Measurements from ENCODE around the gene SPOCK1. TPM values are rescaled to one million over a fixed set of nuclear protein-coding genes. Genes with fewer than 3 reads are reported as not detected.

Gene SPOCK1
- total RNA-seq, 1 donor, result 231 TPM

DNA sequence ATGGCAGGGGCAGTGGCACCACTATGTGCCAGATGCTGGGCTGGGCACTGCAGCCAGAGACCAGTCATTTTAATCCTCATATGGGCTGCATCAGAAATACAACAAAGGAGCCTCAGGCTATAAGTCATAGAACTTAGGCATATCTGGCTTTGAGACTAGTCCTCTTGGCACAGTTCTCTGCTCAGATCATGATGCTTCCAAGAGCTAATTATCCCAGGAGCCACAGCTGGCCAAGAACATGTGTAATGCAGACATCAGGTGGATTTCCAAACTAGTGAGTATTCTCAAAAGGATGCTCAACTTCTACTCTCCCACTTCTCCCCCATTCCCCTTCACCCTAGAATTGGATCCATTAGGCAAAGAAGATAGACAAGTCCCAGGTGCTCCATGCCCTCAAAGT is 571.6 kb downstream of the SPOCK1 start:
- H2AFZ ChIP-seq (ENCODE audit: low read length), result no peak overlapping the region
- TF ChIP-seq, protein P1, sequence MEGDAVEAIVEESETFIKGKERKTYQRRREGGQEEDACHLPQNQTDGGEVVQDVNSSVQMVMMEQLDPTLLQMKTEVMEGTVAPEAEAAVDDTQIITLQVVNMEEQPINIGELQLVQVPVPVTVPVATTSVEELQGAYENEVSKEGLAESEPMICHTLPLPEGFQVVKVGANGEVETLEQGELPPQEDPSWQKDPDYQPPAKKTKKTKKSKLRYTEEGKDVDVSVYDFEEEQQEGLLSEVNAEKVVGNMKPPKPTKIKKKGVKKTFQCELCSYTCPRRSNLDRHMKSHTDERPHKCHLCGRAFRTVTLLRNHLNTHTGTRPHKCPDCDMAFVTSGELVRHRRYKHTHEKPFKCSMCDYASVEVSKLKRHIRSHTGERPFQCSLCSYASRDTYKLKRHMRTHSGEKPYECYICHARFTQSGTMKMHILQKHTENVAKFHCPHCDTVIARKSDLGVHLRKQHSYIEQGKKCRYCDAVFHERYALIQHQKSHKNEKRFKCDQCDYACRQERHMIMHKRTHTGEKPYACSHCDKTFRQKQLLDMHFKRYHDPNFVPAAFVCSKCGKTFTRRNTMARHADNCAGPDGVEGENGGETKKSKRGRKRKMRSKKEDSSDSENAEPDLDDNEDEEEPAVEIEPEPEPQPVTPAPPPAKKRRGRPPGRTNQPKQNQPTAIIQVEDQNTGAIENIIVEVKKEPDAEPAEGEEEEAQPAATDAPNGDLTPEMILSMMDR (IDR thresholded peaks at IDR 0.05; ENCODE audit: extremely low read depth, low read depth, low read length), result no peak
- H3K27ac ChIP-seq (ENCODE audit: low read depth, low read length), result no peak overlapping the region
- no peak overlapping the region for H3K4me2 ChIP-seq (ENCODE audit: insufficient read depth, low read length)
- H3K79me2 ChIP-seq (ENCODE audit: insufficient read depth, low read length), result no peaks in the 10 kb centered on the region
- no peaks in the 10 kb centered on the region for H3K9me3 ChIP-seq (ENCODE audit: low read depth, low read length)
- no peak overlapping the region for H3K4me3 ChIP-seq (ENCODE audit: insufficient read depth, low read length)
- no peaks in the 10 kb centered on the region for H3K4me1 ChIP-seq (ENCODE audit: insufficient read depth, low read length)
- no peaks in the 10 kb centered on the region for H3K27me3 ChIP-seq (ENCODE audit: insufficient read depth, low read length)
- DNase-seq (ENCODE audit: insufficient read length, low spot score, missing footprints), result no peak
- no peaks in the 10 kb centered on the region for H4K20me1 ChIP-seq (ENCODE audit: insufficient read depth, low read length)
- no peaks in the 10 kb centered on the region for H3K36me3 ChIP-seq (ENCODE audit: insufficient read depth, low read length)

DNA sequence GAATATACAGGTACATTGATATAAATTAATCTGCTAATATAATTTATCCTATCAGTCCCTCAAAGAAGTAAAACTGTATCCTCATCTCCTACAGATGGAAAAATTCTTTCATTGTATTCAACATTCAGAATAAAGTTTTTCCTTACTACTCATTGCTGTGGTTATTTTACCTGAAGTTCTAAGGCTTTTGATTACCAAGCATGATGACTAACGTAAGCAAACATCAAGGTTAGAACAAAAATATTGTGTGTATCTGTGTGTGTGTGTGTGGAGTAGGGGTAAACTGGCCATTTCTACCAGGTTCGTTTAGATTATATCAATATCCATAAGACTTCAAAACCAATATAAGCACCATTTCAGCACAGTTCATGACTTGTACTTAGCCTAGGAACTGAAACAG is 573.1 kb downstream of the SPOCK1 start:
- Histone ChIP-seq H3K27ac (ENCODE audit: low read depth, low read length) (no peak overlapping the region), H3K27me3 (ENCODE audit: insufficient read depth, low read length) (no peaks in the 10 kb centered on the region), H3K9me3 (ENCODE audit: low read depth, low read length) (no peaks in the 10 kb centered on the region), H3K79me2 (ENCODE audit: insufficient read depth, low read length) (no peaks in the 10 kb centered on the region), H3K4me3 (ENCODE audit: insufficient read depth, low read length) (no peak overlapping the region), H4K20me1 (ENCODE audit: insufficient read depth, low read length) (no peaks in the 10 kb centered on the region), H3K36me3 (ENCODE audit: insufficient read depth, low read length) (no peaks in the 10 kb centered on the region), H3K4me2 (ENCODE audit: insufficient read depth, low read length) (no peak overlapping the region), H3K4me1 (ENCODE audit: insufficient read depth, low read length) (no peaks in the 10 kb centered on the region), H2AFZ (ENCODE audit: low read length) (no peak overlapping the region)
- DNase-seq (ENCODE audit: insufficient read length, low spot score, missing footprints), result no peak
- TF ChIP-seq, protein P1 (IDR thresholded peaks at IDR 0.05; ENCODE audit: extremely low read depth, low read depth, low read length), result no peak

Small RNA genes within 50 kb of the gene (small RNA-seq; reads per million reads assigned to genes)
- gene RNA5SP193, result not detected

Other genes with a start within 250 kb of the SPOCK1 start
- 6.2 and 7.1 TPM in 2 replicates for gene KLHL3, start 236.8 kb upstream of the SPOCK1 start, total RNA-seq